T-helper 17 cell (primary cell): ENCODE measurements around the gene DNMT3L. TPM values are rescaled to one million over a fixed set of nuclear protein-coding genes. Genes with fewer than 3 reads are reported as not detected.

Source experiments
- ATAC-seq: fragments of 150-1000 bp; cut with Tn5 transposase; 2 replicates; pipeline ENCODE4 v1.10.0; 2021; ENCODE audit warnings: mild to moderate bottlenecking, moderate library complexity
- DNase-seq, 3 donors: peaks; one replicate each; pipeline versions ENCODE4 v3.0.0 to v3.0.0-alpha.2; 2020 to 2021
- H3K9me3 ChIP-seq: one replicate; pipeline ENCODE4 v1.7.0; 2013; ENCODE audit warnings: low read length, mild to moderate bottlenecking; ENCODE audit not compliant: control insufficient read depth, poor library complexity, severe bottlenecking
- H3K27ac Mint-ChIP-seq: one replicate; pipeline ENCODE4 v1.8.0; 2022; ENCODE audit warnings: mild to moderate bottlenecking, moderate library complexity, mixed read lengths
- H3K27me3 Mint-ChIP-seq: one replicate; pipeline ENCODE4 v1.8.0; 2022; ENCODE audit warnings: mixed read lengths
- H3K36me3 Mint-ChIP-seq: one replicate; pipeline ENCODE4 v1.8.0; 2022; ENCODE audit warnings: low read depth, mixed read lengths
- H3K4me1 Mint-ChIP-seq: one replicate; pipeline ENCODE4 v1.8.0; 2022; ENCODE audit warnings: mild to moderate bottlenecking, mixed read lengths
- H3K4me3 Mint-ChIP-seq: one replicate; pipeline ENCODE4 v1.8.0; 2022; ENCODE audit warnings: mild to moderate bottlenecking, moderate library complexity, mixed read lengths
- total RNA-seq, 4 donors: library from RNA in 2 of 4; stranded (reverse) in 2 of 4; gene quantifications; one replicate each; pipeline ENCODE4 v1.2.3 and lab custom pipeline; 2022 to 2026

DNMT3L gene
- total RNA-seq, 2 donors from 2014 or later = not detected

DNA sequence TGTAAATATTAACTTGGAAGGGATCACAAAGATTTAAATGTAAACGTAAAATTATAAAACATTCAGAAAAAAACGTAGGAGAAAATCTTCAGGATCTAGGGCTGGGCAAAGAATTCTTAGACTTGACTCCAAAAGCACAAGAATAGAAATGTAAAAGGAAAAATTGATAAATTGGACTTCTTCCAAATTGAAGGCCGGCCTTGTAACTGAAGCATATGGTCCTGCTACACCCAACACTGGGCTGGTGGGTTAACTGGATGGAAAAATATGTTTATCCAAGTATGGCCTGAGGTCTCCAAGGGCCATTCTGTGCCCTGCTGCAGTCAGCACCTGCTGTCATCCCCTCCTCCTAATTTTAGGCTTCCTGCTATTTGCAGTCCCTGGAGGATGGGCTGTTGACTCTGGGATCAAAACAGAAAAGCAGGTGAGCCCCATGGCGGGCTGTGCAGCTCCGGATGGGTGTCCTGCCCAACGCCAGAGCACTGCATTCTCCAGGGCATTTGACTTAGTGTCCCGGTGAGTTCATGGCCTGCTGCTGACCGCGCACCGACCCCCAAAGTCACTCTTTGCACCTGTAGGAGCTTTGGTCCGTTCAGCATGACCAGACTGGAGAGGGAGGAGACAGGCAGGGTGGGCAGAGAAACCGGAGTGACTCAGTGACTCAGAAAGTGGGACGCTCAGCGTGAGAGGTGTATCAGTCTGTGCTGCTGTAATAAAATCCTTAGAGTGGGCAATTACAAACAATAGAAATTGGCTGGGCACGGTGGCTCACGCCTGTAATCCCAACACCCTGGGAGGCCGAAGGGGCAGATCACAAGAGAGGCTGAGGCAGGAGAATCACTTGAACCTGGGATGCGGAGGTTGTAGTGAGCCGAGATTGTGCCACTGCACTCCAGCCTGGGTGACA lies 17.9 kb upstream of the DNMT3L start:
- Mint-ChIP-seq H3K4me3 (no peak overlapping the region), H3K36me3 (no peaks in the 10 kb centered on the region), H3K27me3 (no peaks in the 10 kb centered on the region), H3K27ac (no peak overlapping the region), H3K4me1 (peaks cover 6% of the 10 kb centered on the region)
- no peak for ATAC-seq
- peak in 1 of 3 donors; percentile 3 for DNase-seq
- no peaks in the 10 kb centered on the region for H3K9me3 ChIP-seq

DNA sequence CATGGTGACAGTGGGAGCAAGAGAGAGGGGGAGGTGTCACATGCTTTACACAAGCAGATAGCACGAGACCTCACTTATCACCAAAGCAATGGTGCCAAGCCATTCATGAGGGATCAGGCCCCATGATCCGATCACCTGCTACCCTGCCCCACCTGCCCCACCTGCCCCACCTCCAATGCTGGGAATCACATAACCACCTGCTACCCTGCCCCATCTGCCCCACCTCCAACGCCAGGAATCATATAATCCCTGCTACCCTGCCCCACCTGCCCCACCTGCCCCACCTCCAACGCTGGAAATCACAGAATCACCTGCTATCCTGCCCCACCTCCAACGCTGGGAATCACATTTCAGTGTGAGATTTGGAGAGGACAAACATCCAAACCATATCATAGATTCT lies 13.3 kb upstream of the DNMT3L start:
- Mint-ChIP-seq H3K27me3 (no peaks in the 10 kb centered on the region), H3K4me3 (no peak overlapping the region), H3K27ac (no peak overlapping the region), H3K36me3 (no peaks in the 10 kb centered on the region), H3K4me1 (peaks cover 2% of the 10 kb centered on the region)
- no peaks in the 10 kb centered on the region for H3K9me3 ChIP-seq
- DNase-seq = peak in 1 of 3 donors; percentile 0
- ATAC-seq = no peak

DNA sequence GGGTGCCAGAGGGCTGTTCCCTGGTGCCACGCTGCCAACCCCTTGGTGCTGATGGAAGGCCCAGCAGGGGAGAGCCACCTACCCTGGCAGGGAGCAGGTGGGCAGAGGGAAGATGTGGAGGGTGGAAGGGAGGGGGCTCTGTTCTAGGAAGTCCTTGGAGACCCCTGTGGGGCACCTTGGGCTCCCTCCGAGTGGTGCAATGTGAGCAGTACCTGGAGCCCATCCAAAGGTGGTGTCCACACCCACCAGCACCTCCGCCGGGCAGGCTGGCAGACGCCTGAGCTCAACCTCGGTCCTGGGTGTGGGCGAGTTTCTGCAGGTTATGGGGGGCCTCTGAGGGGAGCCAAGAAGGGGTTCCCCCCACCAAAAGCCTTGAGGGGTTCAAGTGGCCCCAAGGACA lies 11.3 kb upstream of the DNMT3L start:
- no peaks in the 10 kb centered on the region for H3K9me3 ChIP-seq
- DNase-seq (peak in 1 of 3 donors; percentile 8), ATAC-seq (no peak)
- Mint-ChIP-seq H3K27ac (no peak overlapping the region), H3K4me3 (no peak overlapping the region), H3K27me3 (no peaks in the 10 kb centered on the region), H3K4me1 (peaks cover 3% of the 10 kb centered on the region), H3K36me3 (no peaks in the 10 kb centered on the region)

DNA sequence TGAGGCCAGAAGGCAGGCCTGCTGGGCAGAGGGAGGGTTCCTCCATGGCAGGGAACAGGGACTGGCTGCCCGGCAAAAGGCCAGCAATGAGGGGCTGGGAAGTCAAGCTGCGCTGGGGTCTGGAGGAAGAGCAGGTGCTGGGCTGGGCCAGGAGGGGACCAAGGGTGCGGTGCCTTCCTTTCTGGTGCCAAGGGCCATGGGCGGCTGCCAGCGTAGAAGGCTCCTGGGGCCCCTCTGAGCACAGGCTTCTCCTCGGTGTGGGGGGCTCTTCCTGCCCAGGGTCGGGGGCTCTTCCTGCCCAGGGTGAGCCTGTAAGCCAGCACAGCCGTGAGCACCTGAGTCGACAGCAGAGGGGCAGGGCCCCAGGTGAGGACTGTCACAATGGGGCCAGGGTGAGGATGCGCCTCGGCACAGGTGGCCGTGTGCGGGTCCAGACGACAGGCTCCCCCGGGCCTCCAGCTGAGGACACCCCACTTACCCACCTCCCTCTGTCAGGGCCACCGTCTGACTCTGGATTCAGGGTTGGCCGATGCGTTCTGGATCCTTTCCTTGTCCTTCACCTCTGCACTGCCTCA lies 10.7 kb upstream of the DNMT3L start:
- ATAC-seq (no peak), DNase-seq (peak in 1 of 3 donors; percentile 4)
- Mint-ChIP-seq H3K36me3 (no peaks in the 10 kb centered on the region), H3K27ac (no peak overlapping the region), H3K4me1 (peaks cover 3% of the 10 kb centered on the region), H3K27me3 (no peaks in the 10 kb centered on the region), H3K4me3 (peak overlapping the region; percentile 55)
- no peaks in the 10 kb centered on the region for H3K9me3 ChIP-seq

DNA sequence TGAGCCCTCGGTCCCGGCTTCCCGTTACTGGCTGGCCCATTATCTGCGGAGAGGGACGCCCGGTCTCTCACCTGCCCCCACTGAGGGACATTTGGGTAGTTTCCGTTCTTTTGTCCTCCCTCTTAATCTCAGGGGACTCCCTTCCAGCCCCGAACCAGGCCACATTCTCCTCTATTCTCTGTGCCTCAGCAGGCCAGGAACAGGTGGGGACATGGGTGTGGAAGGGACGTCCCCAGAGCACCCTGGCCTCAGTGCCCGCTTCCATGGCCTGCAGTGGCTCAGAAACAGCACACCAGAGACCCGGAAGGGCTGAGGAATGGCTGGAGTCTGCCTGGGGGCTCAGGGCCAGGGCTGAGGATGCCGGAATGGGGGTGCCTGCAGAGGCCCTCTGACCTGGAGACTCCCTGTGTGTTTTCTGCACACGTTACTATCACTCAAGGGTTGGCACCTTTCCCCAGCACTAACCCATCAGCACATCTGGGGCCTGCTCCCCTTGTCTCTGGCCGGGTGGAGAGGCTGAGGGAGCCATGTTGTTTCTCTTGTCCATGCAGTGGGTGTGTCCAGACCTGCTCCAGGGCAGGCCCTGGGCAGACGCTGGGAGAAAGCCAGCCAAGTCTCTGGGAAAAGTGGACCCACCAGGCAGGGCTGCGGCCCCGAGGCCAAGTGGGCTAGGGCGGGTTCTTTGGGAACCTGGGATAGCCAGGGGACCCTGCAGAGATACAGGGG lies 10.0 kb upstream of the DNMT3L start:
- no peak for ATAC-seq
- H3K4me1 Mint-ChIP-seq = peaks cover 3% of the 10 kb centered on the region
- H3K4me3 Mint-ChIP-seq = peak overlapping the region; percentile 55
- DNase-seq = peak in 1 of 3 donors; percentile 8
- no peaks in the 10 kb centered on the region for H3K27me3 Mint-ChIP-seq
- H3K27ac Mint-ChIP-seq = no peak overlapping the region
- H3K36me3 Mint-ChIP-seq = no peaks in the 10 kb centered on the region
- H3K9me3 ChIP-seq = no peaks in the 10 kb centered on the region

DNA sequence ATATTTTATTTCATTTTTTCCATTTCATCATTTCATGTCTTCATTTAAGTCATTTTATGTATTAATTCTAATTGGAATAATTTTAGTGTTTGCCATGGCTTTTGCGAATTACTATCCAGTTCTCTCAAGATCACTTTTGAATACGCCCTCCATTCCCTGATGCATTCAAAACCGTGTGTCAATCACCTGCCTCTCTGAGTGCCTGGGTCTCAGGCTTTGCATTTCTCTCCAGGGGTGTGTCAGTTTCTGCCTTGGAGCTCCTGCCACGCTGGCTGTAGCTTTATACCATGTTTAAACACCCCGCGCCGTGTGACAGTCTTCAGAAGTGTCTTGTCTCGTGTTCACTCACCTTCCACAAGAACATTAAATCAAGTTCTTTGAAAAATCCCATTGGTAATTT lies 7.4 kb upstream of the DNMT3L start:
- H3K36me3 Mint-ChIP-seq = no peaks in the 10 kb centered on the region
- ATAC-seq = no peak

DNA sequence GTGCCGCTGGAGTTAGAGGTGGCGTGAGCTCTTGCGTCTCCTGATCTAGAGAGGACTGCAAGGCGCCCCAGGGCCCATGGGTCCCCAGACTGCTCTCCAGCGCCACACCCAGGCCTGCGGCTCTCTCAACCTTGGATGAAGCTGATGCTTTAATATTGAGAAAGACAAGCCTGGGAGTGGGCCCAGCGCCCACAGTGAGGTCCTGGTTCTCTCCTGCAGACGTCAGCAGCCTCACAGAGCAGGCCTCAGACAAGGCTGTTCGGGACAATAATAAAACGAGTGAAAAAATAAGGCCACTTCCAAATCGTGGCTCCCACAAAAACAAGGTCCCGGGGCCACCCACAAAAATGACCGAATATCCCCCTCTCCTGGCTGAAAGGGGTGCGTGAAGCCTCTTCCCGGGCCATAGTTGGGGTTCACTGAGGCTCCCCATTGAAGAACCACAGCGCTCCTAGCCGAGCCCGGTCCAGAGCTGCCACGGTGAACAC lies 6.0 kb upstream of the DNMT3L start:
- H3K9me3 ChIP-seq = no peaks in the 10 kb centered on the region
- Mint-ChIP-seq H3K36me3 (no peaks in the 10 kb centered on the region), H3K27me3 (no peaks in the 10 kb centered on the region), H3K4me1 (peaks cover 3% of the 10 kb centered on the region), H3K27ac (no peak overlapping the region), H3K4me3 (no peak overlapping the region)
- DNase-seq (peak in 1 of 3 donors; percentile 11), ATAC-seq (no peak)

More for the DNA sequence above, 7.4 kb upstream of the DNMT3L start:
- DNase-seq = peak in 1 of 3 donors; percentile 7
- H3K9me3 ChIP-seq = no peaks in the 10 kb centered on the region
- no peak overlapping the region for H3K4me3 Mint-ChIP-seq
- H3K4me1 Mint-ChIP-seq = peaks cover 3% of the 10 kb centered on the region
- no peak overlapping the region for H3K27ac Mint-ChIP-seq
- H3K27me3 Mint-ChIP-seq = no peaks in the 10 kb centered on the region

DNA sequence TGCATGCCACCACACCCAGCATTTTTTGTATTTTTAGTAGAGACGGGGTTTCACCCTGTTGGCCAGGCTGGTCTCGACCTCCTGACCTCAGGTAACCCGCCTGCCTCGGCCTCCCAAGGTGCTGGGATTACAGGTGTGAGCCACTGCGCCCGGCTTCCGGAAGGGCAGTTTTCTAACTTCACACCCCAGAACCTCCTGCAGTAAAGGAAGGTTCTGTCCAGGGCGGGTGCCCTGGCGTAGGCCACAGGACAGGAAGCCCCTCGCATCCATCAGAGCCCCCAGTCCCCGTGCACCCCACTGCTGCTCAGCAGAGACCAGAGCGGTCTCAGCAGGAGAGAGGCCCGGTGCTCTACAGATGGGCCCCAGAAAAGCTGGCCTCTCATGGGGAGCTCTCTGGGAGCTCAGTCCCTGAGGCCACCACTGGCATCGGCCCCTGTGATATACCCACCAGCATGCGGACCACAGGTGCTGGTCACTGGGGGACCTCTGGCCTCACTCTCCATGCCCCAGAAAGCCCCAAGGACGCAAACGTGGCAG lies 4.1 kb upstream of the DNMT3L start:
- ATAC-seq = no peak
- H3K27me3 Mint-ChIP-seq = no peaks in the 10 kb centered on the region
- no peaks in the 10 kb centered on the region for H3K36me3 Mint-ChIP-seq
- no peaks in the 10 kb centered on the region for H3K9me3 ChIP-seq
- peaks cover 3% of the 10 kb centered on the region for H3K4me1 Mint-ChIP-seq
- no peak overlapping the region for H3K27ac Mint-ChIP-seq
- no peak overlapping the region for H3K4me3 Mint-ChIP-seq
- DNase-seq = no peak

DNA sequence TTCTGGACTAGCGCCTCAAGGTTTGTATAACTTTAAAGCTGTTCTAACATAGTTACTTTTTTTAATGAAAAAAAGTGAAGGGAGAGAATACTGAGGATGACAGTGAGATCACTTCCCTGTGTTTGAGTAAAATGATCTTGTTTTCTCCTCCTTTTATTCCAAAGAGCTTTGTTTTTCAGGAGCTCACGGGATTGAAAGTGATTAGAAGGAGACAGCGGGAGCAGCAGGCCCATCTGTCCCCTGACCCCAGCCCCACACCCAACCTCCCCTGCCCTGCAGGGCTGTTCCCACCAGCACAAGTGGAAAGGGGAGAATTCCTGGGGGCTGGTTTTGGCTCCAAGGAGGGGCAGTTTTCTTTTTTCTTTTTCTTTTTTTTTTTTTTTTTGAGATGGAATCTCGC lies 2.1 kb upstream of the DNMT3L start:
- H3K36me3 Mint-ChIP-seq = no peaks in the 10 kb centered on the region
- H3K9me3 ChIP-seq = no peaks in the 10 kb centered on the region
- peaks cover 1% of the 10 kb centered on the region for H3K27me3 Mint-ChIP-seq
- H3K27ac Mint-ChIP-seq = no peak overlapping the region
- DNase-seq (no peak), ATAC-seq (no peak)
- H3K4me3 Mint-ChIP-seq = no peak overlapping the region
- H3K4me1 Mint-ChIP-seq = no peaks in the 10 kb centered on the region

DNA sequence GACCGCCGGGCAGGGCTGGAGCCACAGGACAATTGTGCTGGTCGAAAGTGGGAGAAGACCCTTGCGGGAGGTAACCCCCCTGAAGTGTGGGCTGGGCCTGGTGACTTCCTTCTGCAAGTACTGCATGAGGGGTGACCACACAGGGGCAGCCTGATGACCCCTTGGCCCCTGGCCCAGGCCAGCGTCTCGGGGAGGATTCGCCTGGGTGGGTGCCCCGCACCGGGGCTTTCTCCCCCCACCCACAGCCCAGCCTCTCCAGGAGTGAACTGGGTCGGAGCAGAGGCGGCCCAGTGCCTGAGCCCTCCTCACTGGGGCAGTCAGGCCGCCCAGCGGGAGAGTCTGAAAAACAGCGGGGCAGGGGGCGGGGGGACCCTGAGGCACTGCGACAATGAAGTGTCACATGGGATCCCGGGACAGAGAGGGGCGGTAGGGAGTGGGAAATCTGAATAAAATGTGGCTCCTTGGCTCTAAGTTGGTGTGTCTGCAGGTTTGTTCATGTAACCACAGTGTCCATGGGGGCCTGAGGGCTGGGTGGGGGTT lies 1.6 kb upstream of the DNMT3L start:
- H3K9me3 ChIP-seq = no peaks in the 10 kb centered on the region
- Mint-ChIP-seq H3K4me1 (no peaks in the 10 kb centered on the region), H3K4me3 (no peak overlapping the region), H3K36me3 (no peaks in the 10 kb centered on the region), H3K27me3 (peaks cover 6% of the 10 kb centered on the region), H3K27ac (no peak overlapping the region)
- DNase-seq = no peak
- ATAC-seq = no peak

DNA sequence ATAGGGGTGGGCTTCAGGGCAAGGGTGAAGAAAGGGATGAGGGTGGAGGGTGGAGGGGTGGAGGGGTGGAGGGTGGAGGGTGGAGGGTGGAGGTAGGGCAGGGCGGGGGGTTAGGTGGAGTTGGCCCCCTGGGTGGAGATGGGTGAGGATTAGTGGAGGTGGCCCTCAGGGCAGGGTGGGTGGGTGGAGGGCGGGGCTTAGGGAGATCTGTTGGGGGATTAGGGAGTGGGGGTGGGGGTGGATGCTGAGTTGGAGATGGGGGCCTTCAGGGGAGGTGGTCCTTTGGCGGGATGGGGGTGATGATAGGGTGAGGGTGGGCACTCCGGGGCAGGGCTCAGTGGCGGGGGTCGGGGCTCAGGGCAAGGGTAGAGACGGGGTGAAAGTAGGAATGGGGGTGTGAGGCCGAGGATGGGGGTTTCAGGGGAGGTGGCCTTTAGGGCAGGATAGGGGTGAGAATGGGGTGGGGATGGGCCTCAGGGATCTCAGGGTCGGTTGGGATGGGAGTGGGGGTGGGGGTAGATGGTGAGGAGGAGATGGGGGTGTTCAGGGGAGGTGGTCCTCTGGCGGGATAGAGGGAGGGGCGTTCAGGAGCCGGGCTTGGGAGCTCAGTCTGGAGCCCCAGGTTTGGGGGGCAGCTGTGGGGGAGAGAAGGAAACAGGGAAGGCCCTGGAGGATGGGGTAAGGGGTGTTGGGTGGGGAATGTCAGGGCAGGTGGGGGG lies 800 bp upstream of the DNMT3L start:
- Mint-ChIP-seq H3K27me3 (peaks cover 7% of the 10 kb centered on the region), H3K36me3 (no peaks in the 10 kb centered on the region), H3K27ac (no peak overlapping the region), H3K4me1 (no peaks in the 10 kb centered on the region), H3K4me3 (no peak overlapping the region)
- DNase-seq = no peak
- H3K9me3 ChIP-seq = no peaks in the 10 kb centered on the region
- no peak for ATAC-seq

DNA sequence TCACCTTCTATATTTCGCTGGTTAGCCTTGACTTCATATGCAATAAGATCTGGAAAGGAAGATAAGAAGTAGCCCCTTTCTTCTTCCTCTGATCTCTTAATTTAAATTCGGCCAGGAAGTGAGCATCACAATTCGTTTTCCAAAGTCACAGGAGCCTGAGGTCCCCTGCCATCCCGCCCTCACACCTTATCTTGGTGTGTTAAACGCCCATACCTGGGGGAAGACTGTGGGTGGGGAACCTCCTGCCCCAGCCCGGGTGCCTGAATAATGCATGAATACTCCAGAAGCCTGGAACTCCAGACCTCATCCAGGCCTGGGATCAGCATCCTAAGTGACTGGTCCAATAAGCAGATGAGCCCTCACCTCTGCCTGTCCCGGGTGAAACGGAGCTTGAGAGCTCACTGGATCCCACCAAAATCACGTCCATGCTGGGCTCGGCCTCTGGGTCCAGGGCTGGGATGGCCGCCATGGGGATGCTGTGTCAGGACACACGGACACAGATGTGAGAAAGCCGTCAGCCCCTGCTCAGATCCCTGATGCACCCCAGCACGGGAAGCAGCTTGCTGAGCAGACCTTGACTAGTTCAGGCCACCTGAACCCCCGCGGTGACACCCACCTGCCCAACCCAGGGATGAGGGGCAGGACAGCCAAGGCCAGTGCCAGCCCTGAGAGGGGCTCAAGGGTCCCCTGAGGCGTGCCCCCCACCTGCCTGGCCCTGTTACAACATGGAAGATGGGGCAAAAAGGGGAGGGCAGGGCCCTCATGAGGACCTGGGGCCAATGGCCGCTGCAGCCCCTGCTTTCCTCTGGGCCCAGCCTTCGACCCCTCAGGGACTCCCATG lies 686 bp downstream of the DNMT3L start:
- Mint-ChIP-seq H3K36me3 (no peaks in the 10 kb centered on the region), H3K27me3 (peaks cover 7% of the 10 kb centered on the region), H3K4me3 (no peak overlapping the region), H3K27ac (no peak overlapping the region), H3K4me1 (no peaks in the 10 kb centered on the region)
- ATAC-seq (no peak), DNase-seq (no peak)
- no peaks in the 10 kb centered on the region for H3K9me3 ChIP-seq
